COR-L47 (cell line): ENCODE data around the gene GIT2.
"Not testable (repeated sequence)": the region's sequence is repeated elsewhere in the genome, so short reads cannot be mapped to it uniquely, and the experiment has no call there.

ENCODE experiments used
- DNase-seq: peaks from one replicate; lab custom pipeline; 2025; lab: John Stamatoyannopoulos, UW

The GIT2 gene

GRCh38 chr12:109891731-109892130 lies 104.4 kb downstream of the GIT2 start:
- not testable (repeated sequence) for DNase-seq

- DNase-seq = no peak
Observed at GRCh38 chr12:109890620-109891170, 105.5 kb downstream of the GIT2 start.

GRCh38 chr12:109888179-109889020 lies 107.8 kb downstream of the GIT2 start:
- no peak for DNase-seq

- DNase-seq = no peak
Observed at GRCh38 chr12:109885616-109886015, 110.6 kb downstream of the GIT2 start.

- no peak for DNase-seq
Observed at GRCh38 chr12:109883461-109883860, 112.7 kb downstream of the GIT2 start.

- DNase-seq = no peak
Observed at GRCh38 chr12:109881752-109882151, 114.4 kb downstream of the GIT2 start.

- DNase-seq = no peak
Observed at GRCh38 chr12:109880938-109881337, 115.2 kb downstream of the GIT2 start.

- peak; percentile 87 for DNase-seq
Observed at GRCh38 chr12:109880043-109880931, 115.9 kb downstream of the GIT2 start, which contains the start of gene GLTP. GLTP (minus strand) TSS chr12:109880541; CDS start chr12:109880374, 167 bp downstream.
